HEK293 (cell line): ENCODE results near the gene TADA2B.

ENCODE experiments used
- ZNF521 ChIP-seq: fragments of 450-650 bp; formaldehyde crosslinking; IDR thresholded peaks from 2 replicates; pipeline ENCODE4 v1.5.1; 2017; ENCODE audit warnings: missing biosample characterization, mild to moderate bottlenecking, missing genetic modification characterization
- TF ChIP-seq, protein P1 (sequence below): fragments of 450-650 bp; formaldehyde crosslinking; IDR thresholded peaks from 2 replicates; pipeline ENCODE4 v1.5.1; 2016; ENCODE audit warnings: missing biosample characterization, missing genetic modification characterization

DNA sequence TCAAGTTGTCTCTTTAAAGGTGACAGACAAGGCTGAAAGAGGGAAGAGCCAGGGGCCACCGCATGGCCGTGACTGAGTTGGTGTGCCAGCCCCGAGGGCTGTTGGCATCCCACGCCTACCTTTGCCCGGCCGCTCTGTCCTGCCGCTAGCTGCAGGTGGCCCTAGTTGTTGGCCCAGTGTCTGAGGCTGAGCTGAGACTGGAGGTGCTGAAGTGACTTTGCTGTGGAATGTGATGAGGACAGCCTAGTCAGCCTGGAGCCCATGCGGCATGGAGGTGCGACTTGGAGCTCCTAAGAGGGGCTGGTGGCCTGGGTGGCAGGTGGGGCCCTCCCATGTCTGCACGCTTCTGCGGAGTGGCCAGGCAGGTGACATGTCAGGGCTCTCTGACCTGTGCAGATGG lies 6.6 kb downstream of the TADA2B start:
- TF ChIP-seq, protein P1, sequence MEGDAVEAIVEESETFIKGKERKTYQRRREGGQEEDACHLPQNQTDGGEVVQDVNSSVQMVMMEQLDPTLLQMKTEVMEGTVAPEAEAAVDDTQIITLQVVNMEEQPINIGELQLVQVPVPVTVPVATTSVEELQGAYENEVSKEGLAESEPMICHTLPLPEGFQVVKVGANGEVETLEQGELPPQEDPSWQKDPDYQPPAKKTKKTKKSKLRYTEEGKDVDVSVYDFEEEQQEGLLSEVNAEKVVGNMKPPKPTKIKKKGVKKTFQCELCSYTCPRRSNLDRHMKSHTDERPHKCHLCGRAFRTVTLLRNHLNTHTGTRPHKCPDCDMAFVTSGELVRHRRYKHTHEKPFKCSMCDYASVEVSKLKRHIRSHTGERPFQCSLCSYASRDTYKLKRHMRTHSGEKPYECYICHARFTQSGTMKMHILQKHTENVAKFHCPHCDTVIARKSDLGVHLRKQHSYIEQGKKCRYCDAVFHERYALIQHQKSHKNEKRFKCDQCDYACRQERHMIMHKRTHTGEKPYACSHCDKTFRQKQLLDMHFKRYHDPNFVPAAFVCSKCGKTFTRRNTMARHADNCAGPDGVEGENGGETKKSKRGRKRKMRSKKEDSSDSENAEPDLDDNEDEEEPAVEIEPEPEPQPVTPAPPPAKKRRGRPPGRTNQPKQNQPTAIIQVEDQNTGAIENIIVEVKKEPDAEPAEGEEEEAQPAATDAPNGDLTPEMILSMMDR: no peak
- TF ChIP-seq ZNF521 (tag by site-specific recombination): no peak
